ENCODE results near the gene PRR35.

DNA sequence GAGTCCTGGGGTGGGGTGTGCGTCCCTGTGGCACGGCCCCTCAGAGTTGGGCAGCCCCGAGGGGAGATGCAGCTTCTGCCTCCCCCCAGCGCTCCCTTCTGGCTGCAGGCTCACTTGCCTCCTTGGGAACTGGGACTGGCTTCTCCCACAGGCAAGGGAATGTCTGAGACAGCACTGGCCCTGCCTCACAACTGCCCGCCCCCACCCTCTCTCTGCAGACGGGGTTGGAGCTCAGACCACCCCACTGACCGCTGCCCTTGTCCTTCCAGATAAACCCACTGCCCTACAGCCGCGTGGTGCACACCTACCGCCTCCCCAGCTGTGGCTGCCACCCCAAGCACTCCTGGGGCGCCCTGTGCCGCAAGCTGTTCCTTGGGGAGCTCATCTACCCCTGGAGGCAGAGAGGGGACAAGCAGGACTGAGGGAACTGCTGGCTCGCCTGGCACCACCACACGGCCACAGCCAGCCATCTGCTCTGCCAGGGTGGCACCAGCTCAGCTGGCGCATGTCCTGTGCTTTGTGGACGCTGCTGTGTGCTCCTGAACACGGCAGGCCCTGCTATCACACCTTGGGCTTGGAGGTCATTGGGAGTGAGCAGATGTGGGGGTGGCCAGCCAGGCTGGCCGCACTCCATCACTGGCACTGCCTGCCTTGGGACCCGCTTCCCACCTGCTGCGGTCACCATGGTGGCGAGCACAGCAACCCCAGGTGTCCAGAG is 22.6 kb downstream of the PRR35 start:
- TF ChIP-seq POLR2A (IDR thresholded peaks at IDR 0.05) (no peak), CTCF (IDR thresholded peaks at IDR 0.05) (no peak)

All from transverse colon (tissue), 3 donors.